Islet of Langerhans (tissue), 1 donor: Measurements from ENCODE around the gene STK33.
A peak's percentile ranks its signal among the peaks of the same experiment; 100 is the strongest.

Experiments used
- FAIRE-seq: peaks from one replicate; lab custom pipeline; 2011; peaks lifted over from hg19 to GRCh38; lab: Jason Lieb, UNC

STK33 gene

DNA sequence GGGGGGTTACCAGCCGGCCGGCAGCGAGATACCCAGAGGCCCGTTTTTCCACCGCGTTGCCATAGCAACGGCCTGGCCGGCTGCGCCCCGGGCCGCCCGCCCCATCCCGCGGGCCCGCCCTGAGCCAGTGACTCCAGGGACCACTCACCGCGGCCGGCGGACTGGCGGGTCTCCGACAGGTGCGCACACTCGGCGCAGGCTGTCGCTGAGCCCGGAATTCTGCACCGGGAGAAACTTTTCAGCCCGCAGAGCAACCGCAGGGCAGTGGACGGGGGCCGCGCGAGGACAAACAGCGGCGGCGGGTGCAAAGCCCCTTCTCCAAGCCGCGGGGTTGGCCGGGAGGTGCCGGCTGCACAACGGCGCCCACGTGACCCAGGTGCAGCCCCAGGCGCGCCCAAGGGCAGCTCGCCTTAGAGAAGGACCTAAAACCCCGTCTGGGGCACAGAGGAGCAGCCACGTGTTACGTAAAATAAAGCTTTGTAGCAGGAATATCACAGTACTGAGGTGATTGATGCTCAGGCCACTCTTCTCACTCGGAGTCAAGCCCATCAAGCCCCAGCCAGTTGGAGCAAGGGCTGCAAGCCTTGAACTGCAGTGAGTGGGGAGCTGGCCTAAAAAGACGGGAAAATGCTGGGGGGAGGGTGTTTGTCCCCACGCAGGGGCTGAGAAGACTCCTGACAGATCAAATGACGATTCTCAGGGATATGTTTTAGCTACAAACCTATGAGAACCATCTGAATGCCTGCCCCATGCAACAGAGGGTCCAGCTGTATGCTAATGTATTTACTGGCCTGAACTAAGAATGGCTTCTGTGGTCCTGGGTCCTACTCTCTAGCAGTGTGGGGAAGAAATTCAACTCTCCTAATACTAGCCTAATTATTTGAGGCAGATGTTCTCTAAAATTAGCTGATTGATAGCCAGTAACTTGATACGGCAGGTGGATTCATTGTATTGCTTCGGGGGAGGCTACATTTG lies at the start of gene STK33:
STK33 (minus strand) TSS at position 294 of the 975 bp plus-strand sequence. CDS start 119,323 bp downstream, outside the sequence.
- no peak for FAIRE-seq

DNA sequence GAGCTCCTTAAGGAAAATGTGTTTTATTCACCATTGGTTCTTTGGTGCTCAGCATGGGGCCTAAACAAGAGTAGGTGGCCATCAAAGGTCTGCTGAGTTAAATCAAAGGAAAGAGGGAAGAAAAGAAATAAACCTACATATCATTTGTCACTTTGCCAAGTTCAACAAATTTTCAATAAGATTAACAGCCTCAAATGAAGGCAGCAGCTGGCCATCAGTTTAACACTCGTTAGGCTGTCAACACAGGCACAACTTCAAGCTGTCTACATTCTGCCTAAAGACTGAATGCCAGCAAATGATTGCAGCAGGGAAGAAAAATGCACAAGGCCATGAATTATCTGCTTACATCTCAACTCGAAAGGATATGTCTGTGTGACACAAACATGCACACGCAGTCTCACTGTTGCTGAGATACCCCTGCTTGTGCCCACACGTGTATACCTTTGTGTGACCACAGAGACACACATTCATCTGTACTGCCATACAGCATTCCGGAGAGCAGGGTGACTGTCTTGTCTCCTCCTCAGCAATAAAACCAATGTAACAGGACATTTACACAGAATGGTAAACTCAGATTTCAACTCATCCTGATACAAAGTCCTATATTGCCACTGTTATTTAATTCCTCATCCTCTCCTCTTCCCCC lies 48.3 kb upstream of the STK33 start:
- FAIRE-seq, result no peak

DNA sequence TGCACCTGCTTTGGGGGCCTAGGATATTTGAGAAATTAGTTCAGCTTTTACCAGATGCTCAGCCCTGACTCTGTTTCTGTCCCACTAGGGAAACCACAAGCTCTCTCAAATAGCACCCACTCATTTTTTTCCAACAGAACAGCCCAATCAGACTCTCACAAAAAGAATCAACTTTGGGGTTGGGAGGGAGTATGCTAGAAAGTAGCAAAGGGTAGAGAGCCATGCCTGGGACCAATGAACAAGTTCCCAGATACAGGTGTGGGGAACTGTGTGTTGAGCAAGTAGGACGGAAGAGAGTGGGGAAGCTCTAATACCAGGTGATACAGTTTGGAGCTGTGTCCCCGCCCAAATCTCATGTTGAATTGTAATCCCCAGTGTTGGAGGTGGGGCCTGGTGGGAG lies 47.3 kb upstream of the STK33 start:
- no peak for FAIRE-seq

DNA sequence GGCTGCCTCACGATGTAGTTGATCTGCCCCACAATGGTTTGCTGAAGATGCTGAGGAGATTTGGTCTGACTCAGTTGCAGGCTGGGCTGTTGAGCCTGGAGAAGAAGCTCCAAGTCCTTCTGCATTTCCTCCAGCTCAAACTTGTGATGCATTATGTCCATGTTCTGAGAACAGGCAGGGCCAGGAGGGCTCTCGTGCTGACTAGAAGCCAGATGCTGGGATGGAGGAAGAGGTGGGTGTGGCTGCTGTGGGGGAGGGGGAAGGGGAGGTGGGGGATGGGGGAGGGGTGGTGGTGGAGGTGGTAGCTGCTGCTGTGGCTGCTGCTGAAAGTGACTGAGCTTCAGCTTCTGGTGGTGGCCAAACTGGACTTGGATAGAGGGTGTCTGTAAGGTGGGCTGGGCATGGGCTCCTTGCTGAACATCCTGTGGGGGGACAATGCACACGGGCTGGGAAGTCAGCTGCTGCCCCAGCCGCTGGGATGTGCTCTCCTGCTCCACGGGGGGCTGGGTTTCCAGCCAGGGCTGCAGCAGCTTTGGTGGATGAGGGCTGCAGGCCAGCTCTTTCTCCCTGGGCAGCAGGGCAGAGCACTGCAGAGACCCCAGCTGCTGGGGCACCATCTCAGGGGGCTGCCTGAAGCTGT lies 46.4 kb upstream of the STK33 start:
- FAIRE-seq, result no peak

DNA sequence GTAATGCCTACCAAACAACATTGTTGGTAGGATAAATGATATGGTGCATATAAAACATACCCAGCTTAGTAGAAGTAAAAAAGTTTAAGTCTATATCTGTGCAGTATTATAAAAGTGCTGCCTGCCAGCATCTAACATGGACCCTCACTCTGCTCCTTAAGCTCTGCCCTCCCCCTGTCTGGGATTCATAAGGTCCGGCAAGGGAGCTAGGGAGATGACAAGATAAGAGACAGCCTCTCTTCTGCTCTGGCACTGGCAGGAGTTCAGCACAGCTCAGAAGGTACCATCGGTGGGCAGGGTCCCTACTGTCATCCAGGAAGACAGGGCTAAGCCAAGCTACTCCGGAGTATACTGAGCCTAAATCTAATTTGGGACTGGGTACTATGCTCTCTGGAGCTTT lies 45.6 kb upstream of the STK33 start:
- FAIRE-seq, result no peak

DNA sequence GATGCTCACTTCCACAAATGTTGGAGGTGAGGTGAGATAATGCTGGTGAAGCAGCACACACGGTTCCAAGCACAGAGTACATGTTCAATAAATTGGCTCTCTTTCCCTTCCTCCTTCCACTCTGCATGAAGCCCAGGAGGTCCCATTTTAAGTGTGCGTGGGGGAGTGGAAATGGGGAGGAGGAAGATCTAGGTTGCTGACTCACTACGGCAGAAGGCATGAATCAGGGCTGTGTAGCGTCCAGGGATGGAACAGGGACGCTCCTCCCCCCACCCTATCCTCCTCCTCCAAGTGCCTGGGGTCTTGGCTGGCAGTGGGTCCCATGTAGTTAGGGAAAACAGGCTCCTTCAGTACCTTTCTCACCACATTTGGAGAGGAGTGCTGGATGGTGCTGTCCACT lies 44.3 kb upstream of the STK33 start:
- no peak for FAIRE-seq

DNA sequence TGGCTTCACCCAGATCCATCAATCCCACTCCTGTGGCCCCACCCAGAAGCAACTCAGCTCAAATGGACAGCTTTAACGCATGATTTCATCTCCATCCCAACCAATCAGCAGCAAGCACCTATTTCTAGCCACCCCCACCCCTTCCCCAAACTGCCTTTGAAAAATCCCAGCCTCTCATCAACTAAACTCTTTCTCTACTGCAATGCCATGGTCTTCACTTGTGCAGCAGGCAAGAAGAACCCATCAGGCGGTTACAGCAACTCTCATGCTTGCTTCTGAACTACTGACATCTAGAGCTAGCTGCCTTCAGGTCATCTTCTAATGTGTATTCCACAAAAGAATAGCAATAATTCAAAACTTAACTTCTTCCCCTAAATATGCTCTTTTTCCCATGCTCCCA lies 42.1 kb upstream of the STK33 start:
- FAIRE-seq, result no peak

DNA sequence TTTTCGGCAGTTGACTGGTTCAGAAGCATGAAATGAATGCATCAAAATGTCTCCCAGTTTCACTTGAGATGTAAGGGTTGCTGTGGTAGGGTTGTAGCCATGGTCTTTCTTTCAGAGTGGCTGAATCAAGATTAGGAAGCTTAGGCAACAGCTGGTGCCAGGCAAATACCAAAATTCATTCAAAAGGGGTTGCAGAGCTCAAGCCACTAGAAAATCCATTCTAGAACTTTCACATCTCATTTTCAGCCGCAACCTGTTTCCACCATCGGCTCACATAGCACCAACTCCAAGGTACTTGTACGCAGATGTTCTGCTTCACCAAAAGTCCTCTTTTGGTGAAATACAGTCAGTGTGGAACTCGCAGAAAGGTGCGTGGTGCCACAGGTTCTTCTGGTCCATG lies 40.5 kb upstream of the STK33 start:
- no peak for FAIRE-seq

DNA sequence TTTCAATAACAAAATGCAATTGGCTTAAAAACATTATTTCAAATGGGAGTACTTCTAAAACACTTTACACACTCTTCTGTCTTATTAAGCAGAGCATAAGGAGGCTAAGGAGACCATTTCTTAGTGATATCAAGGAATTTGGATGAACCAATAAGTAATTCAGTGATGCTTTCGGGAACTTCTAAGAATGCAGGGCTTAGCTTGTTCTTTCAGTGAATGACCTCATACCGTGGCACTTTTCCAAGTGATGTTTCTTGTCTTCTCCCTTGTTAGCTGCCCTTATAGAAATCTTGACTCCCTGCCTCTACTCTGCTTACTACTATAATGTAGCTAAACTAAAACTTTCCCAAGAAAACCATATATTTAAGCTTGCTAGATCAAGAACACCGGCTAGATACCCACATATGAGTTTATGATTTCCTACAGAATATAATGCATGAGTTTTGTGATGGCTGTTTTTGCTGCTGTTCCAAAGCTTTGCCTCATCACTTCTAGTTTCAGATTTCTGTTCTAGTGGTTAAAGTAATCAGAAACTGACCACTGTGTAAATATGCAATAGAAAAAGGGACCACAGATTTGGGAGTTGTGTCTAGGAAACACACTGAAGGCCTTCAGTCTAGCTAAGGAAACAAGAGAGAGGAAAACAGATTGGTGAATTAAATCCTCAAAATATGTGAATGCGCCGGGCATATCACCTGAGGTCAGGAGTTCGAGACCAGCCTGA lies 37.5 kb upstream of the STK33 start:
- no peak for FAIRE-seq

DNA sequence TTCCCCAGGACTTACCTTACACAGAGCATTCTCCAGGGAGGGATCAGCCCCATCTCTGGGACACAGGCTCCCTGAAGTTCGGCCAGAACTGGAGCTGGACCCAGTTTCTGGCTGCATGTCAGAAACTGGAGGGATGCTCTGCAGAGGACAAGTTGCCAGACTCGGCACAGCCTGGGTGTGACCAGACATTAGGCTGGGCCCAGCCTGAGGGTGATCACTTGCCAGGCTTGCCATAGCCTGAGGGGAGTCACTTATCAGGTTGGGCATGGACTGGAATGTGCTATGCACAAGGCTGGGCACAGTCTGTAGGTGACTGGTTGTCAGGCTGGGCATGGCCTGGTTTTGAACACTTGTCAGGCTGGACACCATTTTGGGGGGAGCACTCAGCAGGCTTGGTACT lies 30.7 kb upstream of the STK33 start:
- no peak for FAIRE-seq

DNA sequence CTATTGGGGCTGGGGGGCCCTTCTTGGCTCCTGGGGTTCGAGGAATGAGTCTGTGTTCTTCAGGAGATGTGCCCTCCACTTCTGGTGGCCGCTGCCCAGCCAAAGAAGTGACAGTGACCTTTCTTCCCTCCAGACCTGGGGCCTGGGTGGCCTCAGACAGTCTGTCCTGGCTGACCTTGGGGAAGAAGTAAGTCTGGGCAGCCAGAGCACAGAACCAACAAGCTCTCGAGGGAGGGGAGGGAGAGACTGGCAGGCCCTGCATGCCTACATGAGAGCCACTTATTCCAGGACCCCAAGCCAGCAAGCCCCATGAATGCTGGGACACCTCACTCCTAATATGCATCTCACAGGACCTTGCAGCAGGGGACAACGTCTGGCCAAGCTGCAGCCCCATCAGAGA lies 27.1 kb upstream of the STK33 start:
- no peak for FAIRE-seq

DNA sequence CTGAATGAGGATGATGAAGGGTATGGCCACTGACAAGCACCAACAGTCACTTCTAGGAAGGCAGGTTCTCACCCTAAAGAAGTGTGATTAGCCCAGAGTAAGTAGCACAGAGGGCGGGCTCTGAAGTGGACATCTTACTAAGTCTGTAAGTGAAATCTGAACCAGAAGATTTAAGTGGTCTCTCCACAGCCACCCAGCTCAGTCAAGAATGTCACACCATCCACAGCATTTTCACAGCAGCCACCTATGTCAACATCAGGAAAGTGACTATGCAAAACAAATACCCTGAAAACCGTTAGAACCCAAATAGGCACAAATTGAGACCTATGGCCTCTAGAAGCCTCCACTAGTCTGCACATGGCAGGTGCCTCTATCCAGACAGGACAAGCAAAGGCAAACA lies 23.0 kb upstream of the STK33 start:
- FAIRE-seq, result no peak

DNA sequence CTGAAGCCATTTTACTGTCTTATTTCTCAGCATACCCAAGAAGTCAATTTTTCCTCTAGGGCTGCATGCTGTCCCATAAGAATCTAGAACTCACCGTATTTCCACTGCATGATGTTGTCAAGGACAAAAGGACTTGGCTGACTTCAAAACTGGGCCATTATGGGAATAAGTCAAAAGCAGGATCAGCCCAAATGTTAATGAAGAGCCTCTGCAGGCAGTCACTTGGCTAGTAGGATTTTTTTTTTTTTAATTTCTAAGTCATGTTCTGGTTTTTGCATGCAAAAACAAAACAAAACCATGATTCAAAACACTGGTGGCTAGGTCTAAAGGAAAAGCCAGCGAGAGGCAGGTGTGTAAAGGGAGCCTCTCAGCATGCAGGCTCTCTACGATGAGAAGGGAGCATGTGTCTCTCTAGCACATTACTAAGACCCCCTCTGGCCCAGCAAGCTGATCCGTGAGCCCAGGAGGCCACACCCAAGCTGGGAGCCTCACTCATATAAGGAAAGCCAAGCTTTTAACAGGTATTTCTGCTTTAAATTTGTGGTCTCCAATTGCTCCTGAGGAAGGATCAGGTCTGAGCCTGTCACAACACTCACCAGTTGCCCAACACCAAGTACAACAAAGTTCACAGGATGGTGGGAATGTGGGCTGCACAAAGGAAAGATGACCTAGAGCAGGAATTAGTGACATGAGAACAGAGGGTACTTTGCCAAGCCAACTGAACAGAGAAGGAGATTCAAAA lies 21.4 kb upstream of the STK33 start:
- no peak for FAIRE-seq

DNA sequence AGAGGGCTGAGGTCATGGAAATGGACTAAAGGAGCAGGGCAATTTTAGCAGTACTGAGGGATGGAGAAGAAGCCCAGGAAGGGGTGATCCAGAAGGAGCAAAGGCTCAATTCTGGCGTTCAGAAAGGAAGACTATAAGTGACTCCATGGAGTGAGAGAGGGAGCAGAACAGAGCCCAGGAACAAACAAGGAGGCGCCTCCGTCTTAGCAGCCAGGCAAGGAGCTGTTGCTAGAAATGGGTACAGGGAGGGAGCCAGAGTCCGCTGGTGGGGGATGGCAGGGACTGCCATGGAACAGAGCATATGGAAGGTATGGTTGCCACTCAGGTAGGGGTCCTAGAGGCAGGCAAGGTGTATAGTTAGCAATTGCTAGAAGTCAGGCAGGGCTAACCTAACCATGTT lies 20.5 kb upstream of the STK33 start:
- FAIRE-seq, result no peak

DNA sequence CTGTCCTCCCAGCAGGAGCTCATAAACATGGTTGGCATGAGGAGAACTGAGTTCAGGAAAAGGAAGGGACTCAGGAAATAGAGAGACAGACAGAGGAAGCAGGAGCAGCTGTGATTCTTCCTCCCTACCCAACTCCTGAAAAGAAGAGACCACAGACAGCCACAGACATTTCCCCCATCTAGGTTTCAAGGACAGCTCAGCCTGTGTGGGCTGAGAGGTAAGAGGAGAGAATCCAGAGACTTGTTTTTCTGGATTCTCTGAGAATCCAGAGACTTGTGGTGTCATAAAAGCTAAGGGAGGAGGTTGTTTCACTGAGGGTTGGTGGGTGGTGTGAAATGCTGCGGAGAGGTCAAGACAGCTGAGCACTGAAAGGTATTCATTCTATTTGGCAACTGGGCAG lies 19.0 kb upstream of the STK33 start:
- no peak for FAIRE-seq

DNA sequence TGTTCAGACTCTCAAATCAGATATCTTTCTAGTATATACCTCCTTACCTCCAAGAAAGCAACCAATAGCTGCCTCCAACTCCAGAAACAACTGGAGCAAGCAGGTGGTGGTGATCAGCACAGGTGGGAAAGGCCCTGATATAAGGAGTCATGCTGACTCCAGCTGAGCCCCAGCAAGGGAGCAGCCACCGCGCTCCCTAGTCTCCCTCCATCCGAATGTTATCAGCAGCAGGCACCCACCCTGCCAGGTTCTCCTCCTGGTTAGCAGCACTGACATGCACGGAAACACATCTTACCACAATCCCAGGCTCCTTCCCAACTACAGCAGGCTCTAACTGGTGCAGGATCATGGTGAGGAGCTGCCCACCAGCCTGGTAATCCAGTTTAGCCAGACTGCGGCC lies 18.5 kb upstream of the STK33 start:
- no peak for FAIRE-seq

DNA sequence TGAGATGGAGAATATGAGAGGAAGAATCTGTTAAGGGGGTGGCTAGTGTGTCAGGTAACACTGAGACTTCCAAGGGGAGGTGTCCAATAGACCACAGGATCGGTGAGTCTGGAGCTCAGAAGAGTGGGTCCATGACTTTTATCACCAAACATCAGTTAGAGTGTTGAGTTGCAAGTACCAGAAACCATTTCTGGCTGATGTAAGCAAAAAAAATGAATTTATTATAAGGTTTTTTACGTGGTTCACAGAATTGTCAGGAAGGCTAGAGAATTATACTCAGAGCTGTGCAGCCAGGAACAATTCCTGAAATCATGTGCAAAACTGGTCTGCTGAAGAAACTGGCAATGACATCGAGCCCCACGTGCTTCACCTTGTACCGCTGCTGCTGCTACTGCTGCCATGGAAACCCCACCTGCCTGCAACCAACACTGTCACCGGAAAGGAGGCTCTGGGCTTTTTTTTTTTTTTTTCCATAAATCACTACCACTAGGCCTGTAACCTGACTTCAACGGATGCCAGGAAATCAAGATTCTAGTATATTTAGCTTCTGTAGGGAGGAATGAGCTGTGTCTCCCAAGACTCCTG lies 16.6 kb upstream of the STK33 start:
- peak; percentile 93 for FAIRE-seq

DNA sequence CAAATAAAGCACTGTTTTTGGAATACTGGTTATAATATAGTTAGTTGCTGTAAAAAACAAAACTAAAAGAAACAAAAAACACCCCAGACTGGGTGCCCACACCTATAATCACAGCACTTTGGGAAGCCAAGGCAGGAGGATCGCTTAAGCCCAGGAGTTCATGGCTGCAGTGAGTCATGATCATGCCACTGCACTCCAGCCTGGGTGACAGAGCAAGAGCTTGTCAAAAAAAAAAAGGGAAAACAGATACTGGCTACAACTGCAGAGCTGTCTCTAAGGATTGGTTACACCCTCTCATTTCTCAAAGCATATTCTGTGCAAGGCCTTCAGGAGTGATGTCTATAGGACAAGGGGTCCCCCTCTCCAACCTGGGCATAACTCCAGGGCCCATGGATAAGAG lies 14.6 kb upstream of the STK33 start:
- FAIRE-seq, result no peak

DNA sequence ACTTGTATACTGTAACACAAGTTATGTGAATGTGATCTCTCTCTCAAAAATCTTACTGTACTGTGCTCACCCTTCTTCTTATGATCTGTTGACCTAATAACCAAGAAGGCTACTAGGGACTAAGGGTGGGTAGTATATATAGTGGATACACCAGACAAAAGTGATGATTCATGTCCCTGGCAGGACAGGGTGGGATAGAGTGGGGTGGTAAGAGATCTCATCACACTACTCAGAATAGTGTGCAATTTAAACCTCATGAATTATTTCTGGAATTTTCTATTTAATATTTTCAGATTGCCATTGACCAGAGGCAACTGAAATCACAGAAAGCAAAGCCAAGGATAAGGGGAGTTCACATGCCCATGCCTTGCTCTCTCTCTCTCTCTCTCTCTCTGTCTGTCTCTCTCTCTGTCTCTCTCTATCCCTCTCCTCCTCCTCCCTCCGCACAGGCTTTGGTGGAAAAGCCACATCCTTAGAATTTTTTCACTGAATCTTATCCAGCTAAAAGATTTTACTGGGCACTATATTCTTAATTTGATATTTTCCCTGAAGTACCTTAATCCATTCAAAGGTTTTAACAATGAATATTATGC lies 12.0 kb upstream of the STK33 start:
- FAIRE-seq, result no peak

DNA sequence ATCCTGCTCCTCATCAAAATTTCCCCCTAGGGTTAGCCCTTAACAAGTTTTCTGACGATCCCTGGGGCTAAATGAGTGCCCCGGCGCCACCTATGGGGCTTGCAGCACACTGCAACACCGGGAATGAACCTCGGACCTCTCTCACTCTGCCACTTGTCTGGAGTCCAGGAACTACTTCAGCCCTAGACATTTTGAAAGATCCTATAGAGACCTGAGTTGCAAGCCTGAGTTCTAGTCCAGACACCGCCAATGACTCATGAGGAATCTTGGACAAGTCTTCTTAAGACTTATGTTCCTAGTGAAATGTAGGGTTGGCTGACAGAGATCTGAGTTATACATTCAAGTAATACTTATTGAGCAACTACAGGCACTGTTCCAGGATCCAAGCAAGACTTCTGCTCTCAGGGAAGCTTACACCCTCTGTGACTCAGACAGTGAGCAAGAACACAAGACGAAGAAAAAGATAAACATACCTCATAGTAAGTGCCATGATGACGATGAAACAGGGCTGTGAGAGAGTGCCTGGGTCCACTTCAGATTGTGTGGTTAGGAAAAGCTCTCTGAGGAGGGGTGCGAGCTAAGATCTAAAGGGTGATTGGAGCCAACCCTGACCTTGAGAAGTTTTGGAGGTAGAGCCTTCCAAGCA lies 10.2 kb upstream of the STK33 start:
- FAIRE-seq, result no peak

DNA sequence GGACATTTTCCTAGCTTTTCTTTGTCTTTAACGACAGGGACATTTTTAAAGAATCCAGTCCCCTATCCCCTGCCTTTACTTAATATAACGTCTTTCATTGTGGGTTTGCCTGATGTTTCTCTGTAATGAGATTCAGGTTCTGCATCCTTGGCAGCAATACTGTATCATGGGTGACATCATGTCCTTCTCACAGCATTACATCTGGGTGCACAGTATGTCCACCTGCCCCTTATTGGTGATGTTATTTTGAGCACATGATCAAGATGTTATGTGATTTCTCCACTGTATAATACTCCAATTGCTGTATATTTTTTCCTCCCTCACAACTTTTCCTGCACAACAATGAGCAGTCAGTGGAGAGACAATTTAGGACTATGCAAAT lies 9.7 kb upstream of the STK33 start:
- no peak for FAIRE-seq
